NOMO-1 treated with dmso at 0.1 percent for 144 hours (cell line): ENCODE measurements around the gene C1QA.
A peak's percentile ranks its signal among the peaks of the same experiment; 100 is the strongest.
"Not testable (repeated sequence)": the region's sequence is repeated elsewhere in the genome, so short reads cannot be mapped to it uniquely, and the experiment has no call there.

Experiments
- DNase-seq: peaks from one replicate; lab custom pipeline; 2025; ENCODE audit not compliant: unreplicated experiment; lab: John Stamatoyannopoulos, UW

The C1QA gene

DNA sequence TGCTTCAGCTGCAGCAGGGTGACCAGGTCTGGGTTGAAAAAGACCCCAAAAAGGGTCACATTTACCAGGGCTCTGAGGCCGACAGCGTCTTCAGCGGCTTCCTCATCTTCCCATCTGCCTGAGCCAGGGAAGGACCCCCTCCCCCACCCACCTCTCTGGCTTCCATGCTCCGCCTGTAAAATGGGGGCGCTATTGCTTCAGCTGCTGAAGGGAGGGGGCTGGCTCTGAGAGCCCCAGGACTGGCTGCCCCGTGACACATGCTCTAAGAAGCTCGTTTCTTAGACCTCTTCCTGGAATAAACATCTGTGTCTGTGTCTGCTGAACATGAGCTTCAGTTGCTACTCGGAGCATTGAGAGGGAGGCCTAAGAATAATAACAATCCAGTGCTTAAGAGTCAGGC lies 2.9 kb downstream of the C1QA start:
- DNase-seq: no peak

DNA sequence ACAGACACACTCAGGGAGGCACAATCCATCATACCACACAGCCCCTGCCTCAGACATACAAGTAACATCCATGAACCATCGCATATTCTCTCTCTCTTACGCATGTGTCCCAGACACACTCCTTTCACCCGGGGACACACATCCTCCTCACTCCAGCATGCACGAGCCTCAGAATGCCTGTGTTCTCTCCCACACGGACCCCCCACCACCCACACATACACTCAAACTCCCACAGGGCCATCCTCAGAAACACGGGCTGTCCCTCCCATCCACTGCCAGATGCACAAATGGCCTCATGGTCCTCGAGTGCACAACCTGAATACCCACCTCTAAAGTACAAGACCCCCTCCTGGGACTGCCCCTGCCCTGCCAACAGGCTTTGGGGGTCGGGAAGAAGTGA lies 4.8 kb downstream of the C1QA start:
- DNase-seq: no peak

DNA sequence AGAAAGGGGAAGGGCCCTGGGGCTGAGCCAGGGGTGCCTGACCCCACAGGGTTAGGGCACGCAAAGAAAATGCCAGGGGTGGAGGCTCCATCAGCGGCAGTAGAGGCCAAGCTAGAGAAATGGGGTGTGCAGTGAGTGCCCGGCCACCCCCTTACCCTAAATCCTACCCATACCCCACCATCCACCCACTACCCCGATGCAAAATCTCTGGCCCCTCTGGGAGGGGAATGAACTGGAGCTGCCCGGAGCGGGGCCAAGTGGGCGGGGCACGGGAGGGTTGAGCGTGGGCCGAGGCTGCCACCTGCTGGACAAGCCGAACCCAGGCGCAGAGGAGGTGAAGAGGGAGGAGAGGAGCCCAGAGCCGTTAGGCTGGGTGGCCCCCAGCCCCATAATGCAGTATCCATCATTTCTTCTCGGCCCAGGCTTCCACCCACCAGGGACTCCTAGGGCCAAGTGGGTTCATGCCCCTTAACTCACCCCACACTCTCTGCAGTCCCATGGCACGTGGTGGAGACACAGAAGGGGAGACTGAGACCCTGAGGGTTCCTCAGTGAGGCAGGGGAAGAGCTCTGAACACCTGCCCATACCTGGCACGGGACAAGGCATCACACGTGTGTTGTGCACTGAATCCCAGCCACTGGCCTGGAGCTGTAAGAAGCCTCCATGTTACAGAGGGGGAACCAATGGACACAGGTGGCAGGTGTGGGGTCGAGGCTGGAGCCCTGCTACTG lies 5.6 kb downstream of the C1QA start:
- DNase-seq: peak; percentile 27

DNA sequence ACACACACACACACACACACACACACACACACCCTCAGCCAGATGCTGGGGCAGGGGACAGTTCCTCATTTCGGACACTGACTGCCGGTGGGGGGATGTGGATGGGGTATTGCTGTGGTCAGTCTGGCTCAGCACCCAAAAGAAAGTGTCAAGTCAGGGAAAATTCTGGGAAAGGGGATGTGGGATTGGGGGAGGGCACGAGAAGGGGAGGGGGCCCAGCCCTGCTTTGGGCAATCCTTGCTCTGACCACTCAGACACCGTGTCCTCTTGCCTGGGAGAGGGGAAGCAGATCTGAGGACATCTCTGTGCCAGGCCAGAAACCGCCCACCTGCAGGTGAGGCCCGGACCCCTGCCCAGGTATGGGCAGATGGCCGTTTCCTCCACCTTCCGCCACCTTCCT lies 7.0 kb downstream of the C1QA start, which contains the start of gene C1QC:
C1QC (plus strand) TSS at position 253 of the 400 bp plus-strand sequence. CDS start 391 bp downstream, outside the sequence.
- no peak for DNase-seq

DNA sequence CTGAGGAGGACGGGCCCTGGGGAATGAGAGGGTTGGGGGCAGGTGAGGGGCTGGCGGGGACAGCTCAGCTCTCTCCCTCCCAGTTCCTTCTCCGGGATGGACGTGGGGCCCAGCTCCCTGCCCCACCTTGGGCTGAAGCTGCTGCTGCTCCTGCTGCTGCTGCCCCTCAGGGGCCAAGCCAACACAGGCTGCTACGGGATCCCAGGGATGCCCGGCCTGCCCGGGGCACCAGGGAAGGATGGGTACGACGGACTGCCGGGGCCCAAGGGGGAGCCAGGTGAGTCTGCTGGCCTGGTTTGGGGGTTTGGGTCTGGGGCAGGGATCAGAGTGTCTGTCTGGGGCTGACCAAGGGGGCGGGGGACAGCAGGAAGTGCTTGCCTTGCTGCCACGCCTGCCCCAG lies 7.5 kb downstream of the C1QA start:
- DNase-seq: no peak

DNA sequence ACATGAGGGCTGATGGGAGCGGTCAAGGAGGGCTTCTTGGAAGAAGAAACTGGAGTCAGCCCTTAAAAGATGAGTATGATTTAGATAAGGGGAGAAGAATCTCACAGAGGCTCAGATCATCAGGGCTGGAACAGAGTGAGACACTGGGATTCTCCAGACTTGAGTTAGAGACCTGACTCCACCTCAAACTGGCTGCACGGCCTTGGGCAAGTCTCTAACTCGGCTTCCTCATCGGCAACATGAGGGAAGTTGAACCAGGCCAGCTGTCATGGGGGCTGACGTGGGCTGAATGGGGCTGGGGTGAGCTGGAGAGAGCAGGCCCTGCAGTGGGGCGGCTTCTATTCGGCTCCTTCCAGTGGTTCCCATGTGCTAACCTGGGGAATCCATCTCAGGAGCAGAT lies 9.5 kb downstream of the C1QA start:
- DNase-seq: no peak

DNA sequence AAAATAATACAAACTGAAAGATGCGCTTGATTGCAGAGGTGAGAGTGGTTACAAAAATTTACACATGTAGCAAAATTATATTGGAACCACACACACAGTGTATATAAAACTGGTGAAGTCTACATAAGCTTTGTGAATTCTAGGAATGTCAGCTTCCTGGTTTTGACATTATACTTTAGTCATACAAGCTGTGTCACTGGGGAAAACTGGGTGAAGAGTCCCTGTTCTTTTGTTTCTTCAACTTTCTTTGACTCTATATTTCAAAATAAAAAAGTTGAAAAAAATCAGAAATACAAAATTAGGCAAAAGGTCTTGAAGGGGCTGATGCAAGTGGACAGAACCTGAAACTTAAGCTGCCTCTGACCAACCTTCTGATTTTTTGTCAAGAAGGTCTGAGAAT lies 10.0 kb downstream of the C1QA start:
- DNase-seq: no peak

DNA sequence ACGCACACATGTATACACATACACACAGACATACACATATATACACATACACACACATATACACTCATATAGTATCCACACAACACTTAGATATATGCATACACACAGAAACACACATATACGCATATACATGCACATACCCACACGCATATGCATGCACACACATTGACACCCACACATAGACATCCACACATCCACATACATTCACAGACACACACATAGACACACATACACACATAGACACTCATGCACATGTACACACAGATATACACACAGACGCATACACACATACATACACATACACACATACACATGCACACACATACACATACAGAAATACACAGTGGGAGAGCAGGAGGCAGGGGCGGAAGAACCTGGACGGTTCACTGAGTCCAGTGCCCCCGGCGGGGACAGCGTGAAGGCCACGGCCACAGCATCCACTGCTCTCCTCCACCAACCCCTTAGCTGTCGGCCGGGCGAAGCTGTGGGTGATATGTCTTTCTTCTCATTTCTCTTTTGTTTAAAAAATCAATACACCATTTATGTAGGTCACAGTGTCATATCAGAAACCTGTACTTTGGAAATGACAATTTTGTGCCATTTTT lies 13.8 kb downstream of the C1QA start:
- no peak for DNase-seq

DNA sequence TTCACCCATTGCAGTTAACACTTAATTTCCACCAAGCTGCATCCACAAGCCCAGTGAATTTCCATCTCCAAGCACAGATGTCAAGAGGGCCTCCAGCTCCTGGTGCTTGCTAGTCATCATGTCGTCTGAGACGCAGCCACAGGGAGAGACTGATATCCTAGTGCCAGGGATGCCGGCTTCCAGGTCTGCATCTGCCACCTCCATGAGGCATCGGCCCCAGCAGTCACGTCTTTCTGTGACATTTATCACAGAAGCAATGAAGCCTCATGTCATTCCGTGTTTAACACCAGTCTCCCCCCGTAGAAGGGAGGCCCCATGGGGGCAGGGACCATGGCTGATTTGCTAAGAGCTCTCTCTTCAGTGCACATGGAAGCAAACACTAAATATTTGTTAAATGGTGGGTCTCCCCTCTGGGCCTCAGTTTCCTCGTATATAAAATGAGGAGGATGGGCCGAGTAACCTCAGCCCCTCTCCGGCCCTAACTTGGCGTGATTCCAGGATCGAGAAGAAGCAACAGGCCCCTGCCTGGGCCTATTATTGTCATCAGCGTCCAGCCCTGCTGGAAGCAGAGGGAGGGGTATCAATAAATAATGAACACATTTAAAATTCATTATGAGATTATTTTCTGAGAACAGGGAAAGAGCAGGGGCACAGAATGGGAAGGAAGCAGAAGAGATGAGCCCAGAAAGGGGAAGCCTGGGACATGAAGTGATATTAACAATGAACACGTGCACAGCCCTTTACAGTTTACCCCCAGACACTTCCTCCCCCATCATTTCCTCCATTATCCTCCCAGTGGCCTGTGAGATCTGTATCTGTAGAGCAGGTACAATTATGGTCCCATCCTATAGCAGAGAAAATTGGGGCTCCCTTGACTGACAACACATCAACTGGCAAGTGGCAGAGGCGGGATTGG lies 15.8 kb downstream of the C1QA start:
- DNase-seq: no peak

DNA sequence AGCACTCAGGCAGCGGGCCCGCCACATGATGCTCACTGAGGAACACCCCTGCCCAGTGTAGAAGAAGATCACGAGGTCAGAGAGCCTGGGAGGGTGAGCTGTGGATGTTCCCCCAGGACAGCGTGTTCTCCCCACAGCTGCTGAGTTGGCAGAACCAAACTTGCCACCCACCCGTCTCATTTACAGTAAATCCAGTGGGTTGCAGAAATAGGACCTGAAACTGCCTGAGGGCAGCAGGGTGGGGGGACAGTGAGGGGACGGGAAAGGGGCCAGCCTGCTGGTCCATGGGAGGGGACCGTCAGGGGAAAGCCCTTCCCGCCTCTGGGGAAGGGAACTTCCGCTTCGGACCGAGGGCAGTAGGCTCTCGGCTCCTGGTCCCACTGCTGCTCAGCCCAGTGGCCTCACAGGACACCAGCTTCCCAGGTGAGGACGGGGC lies 16.5 kb downstream of the C1QA start, which contains the start of gene C1QB:
C1QB (plus strand) TSS at position 356 of the 436 bp plus-strand sequence. CDS start 6,227 bp downstream, outside the sequence.
- DNase-seq: no peak

DNA sequence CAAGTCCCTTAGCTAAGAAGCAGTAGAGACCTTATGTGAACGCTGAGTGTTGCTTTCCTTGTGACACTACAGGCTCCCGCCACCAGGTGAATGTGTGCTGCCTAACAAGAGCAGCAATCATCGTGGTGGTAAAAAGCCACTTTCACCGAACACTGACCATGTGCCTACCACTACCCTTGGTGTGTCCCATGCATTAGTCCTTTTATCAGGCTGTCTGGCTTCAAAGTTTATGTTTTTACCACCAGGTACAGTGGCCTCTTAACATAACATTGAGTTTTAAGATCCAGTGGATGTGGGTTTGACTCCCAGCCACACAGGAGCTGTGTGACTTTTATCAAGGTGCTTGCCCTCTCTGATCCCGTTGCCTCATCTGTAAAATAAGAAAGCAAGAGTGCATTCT lies 18.3 kb downstream of the C1QA start:
- DNase-seq: no peak

DNA sequence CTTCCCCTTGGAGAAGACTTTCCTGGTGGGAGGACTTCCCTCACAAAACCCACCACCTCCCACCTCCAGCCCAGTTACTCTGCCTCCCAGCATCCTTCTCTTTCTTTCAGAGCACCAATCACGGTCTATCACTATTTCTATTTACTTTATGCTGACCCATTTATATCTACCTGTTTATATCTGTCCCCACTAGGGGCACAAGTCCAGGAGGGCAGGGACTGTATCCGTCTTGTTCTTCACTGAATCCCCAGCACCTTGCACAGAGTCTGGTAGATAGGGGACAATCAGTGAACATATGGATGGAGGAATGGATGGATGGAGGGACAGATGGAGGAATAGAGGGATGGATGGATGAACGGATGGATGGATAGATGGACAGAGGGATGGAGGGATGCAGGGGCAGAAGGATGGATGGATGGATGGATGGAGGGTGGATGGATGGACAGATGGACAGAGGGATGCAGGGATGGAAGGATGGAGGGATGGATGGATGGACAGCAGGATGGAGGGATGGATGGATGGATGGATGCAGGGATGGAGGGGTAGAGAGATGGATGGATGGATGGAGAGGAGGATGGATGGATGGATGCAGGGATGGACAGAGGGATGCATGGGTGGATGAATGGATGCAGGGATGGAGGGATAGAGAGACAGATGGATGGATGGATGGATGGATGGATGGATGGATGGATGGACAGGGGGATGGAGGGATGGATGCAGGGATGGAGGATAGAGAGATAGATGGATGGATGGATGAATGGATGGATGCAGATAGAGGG lies 22.1 kb downstream of the C1QA start:
- no peak for DNase-seq

DNA sequence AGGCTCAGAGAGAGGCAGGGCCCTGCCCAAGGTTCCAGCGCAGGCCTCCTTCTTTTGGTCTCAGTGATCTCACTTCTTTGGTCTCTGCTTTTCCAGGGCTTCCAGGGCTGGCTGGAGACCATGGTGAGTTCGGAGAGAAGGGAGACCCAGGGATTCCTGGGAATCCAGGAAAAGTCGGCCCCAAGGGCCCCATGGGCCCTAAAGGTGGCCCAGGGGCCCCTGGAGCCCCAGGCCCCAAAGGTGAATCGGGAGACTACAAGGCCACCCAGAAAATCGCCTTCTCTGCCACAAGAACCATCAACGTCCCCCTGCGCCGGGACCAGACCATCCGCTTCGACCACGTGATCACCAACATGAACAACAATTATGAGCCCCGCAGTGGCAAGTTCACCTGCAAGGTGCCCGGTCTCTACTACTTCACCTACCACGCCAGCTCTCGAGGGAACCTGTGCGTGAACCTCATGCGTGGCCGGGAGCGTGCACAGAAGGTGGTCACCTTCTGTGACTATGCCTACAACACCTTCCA lies 24.4 kb downstream of the C1QA start:
- DNase-seq: no peak

DNA sequence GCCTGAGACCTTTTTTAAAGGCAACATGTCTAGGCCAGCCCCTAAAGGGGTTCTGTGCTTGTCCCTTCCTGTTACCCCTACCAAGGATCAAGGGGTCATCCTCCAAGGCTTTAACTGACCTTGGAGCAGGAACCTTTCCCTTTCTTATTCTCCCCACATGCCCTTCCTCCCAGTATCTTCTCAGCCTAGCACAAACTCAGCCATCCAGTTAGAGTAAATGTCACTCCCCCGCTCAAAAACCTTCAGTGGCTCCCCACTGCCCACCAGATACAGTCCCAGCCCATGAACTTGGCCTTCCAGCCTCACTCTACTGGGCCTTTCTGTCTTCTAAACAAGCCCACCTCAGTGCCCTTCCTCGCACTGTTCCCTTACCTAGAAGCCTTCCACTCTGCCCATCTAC lies 25.5 kb downstream of the C1QA start:
- DNase-seq: no peak

DNA sequence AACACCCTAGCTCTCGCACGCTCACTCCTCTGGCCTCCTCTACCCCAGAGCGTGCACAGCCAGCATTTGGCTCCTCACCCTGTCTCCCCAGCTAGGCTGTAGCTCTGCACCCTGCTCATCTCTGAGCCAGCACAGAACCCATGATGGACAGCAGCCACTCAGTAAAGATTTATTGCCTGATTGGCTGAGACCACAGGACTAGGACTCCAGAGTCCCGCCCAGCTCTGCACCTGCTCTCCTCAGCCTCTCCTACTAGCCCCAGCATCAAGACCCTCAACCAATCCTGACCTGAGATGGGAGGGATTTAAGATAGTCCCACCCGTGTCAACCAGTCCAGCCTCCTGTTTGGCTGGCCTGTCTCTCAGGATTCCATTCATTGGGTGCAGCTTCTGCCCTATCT lies 25.9 kb downstream of the C1QA start:
- no peak for DNase-seq

DNA sequence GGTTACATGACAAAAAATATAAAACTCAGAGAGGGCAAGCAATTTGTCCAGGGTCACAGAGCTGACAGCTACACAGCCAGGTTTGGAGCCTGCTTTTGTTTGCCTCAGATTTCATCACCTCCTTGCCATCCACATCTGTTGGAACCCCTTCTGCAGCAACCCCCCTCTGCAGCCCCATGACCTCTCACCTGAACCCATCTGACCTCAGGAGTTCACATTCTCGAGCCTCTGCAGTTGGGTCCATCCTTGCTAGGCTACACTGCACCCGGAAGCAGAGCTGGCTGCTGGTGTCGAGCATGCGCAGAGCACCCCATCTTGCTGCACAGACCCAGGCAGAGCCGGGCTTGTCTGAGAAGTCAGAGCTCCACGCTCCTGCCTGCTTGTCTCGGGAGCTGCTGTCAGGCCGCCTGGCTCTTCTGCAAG lies 26.6 kb downstream of the C1QA start:
- no peak for DNase-seq

DNA sequence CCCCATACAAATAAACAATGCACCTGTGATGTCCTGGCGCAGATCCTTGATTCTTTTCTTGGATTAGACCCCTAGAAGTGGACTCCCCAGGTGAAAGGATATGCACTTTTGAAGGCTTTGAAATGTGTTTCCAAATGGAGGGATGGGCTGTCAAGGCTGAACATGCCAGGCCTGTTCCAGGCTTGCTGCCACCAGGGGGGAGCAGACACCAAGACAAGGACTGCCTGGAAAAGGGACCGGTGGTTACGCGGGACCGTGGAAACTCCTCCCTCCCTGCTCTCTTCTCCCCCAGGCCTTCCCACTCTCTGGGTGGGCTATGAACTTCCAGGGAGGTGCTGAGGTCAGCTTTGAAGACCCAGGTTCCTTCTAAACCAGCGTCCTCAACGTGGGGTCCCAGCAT lies 29.3 kb downstream of the C1QA start:
- no peak for DNase-seq

DNA sequence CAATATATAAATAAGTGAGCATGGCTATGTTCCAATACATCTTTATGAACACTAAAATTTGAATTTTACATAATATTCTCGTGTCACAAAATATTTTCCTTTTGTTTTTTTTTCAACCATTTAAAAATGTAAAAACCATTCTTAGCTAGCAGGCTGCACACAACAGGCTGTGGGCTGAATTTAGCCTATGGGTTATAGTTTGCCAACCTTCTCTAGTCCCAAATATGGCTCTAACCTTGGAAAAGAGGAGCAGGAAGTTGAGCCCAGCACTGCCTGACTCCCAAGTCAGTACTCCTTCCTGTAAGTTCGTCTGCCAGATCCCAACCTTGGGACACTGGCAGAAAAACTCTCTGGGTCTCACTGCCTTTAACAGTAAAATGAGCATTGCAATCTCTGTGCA lies 30.0 kb downstream of the C1QA start:
- DNase-seq: no peak

DNA sequence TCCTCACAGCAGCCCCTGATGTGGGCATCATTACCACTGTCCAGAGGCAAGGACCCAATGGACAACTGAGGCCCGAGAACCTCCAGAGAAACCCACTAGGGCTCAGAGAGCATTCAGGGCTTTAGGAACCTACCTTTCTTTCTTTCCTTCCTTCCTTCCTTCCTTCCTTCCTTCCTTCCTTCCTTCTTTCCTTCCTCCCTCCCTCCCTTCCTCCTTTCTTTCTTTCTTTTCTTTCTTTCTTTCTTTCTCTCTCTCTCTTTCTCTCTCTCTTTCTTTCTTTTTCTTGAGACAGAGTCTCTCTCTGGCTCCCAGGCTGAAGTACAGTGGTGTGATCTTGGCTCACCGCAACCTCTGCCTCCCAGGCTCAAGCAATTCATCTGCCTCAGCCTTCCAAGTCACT lies 32.4 kb downstream of the C1QA start:
- not testable (repeated sequence) for DNase-seq

DNA sequence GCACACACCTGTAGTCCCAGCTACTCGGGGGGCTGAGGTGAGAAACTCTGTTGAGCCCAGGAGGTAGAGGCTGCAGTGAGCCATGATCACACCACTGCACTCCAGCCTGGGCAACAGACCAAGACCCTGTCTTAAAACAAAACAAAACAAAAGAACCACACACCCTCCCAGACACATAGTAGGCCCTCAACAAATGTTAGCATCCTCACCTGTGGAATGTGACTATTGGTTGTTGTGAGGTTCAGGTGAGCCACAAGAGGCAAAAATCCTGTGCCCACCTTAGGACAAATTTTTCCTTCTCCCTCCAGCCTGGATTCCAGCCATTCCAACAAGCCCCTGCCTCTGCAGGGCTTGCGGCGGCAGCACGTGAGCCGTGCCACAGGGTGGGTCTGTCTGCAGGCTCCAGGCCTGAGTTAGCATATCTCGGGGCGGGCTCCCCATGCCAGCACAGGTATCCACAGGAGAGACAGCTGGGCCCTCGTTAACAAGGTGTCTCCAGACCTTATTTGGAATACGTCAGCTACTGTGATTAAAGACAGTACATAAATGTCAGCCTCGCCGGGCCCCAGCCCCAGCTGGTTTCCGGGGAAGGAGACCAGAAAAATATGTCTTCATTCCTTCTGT lies 34.0 kb downstream of the C1QA start:
- no peak for DNase-seq
